IMR-90 (cell line): ENCODE data around the gene OSBPL3. TPM values are rescaled to one million over a fixed set of nuclear protein-coding genes. Genes with fewer than 3 reads are reported as not detected.

Source experiments
- ATAC-seq: fragments of 200-7000 bp; cut with Tn5 transposase; 2 replicates; pipeline ENCODE4 v1.9.1; 2020; ENCODE audit warnings: low read depth, mild to moderate bottlenecking, moderate library complexity
- BruUV-seq: library from RNA; stranded (reverse); fragments of 400-500 nt; replicated peaks from 2 replicates; lab custom pipeline; 2021; lab: Mats Ljungman, UMichigan
- CTCF ChIA-PET: fragments of 300-600 bp; formaldehyde crosslinking; extraction: SDS; loops from one replicate; lab custom pipeline; 2021; ENCODE audit warnings: antibody characterized with exemption; lab: Yijun Ruan, JAX
- POLR2A ChIA-PET: fragments of 300-600 bp; sonication (Branson Sonifier 250); formaldehyde crosslinking; loops from one replicate; lab custom pipeline; 2022; ENCODE audit warnings: antibody characterized with exemption; ENCODE audit not compliant: unreplicated experiment; lab: Charles Lee
- DNase-seq: peaks from one replicate; pipeline ENCODE4 v3.0.0; 2013
- H2AFZ ChIP-seq: replicated peaks from 2 replicates; pipeline ENCODE3; 2013; ENCODE audit warnings: low read length, mild to moderate bottlenecking; ENCODE audit not compliant: poor library complexity
- H2AK5ac ChIP-seq: 2 replicates; pipeline ENCODE4 v1.6.1; 2013; ENCODE audit warnings: low read depth, low read length, inconsistent platforms
- H2AK9ac ChIP-seq: replicated peaks from 2 replicates; pipeline ENCODE3; 2013; ENCODE audit warnings: mild to moderate bottlenecking, low read depth, low read length, moderate library complexity; ENCODE audit not compliant: poor library complexity
- H2BK120ac ChIP-seq: 2 replicates; pipeline ENCODE4 v1.6.1; 2013; ENCODE audit warnings: low read depth, low read length, inconsistent platforms
- H2BK15ac ChIP-seq: 3 replicates; pipeline ENCODE4 v1.6.1; 2013; ENCODE audit warnings: low read depth, low read length, inconsistent platforms
- H2BK20ac ChIP-seq: 2 replicates; pipeline ENCODE4 v1.6.1; 2013; ENCODE audit warnings: low read depth, mild to moderate bottlenecking, inconsistent platforms, low read length, moderate library complexity
- H2BK5ac ChIP-seq: 2 replicates; pipeline ENCODE4 v1.6.1; 2013; ENCODE audit warnings: mild to moderate bottlenecking, low read depth, low read length, inconsistent platforms; ENCODE audit not compliant: poor library complexity, severe bottlenecking
- H3K14ac ChIP-seq: replicated peaks from 2 replicates; pipeline ENCODE4 v1.6.1; 2013; ENCODE audit warnings: low read depth, low read length, inconsistent platforms
- H3K18ac ChIP-seq: 2 replicates; pipeline ENCODE4 v1.6.1; 2013; ENCODE audit warnings: low read depth, low read length, control low read depth
- H3K23ac ChIP-seq: 2 replicates; pipeline ENCODE4 v1.6.1; 2013; ENCODE audit warnings: low read depth, low read length, inconsistent platforms
- H3K27ac ChIP-seq: 2 replicates; pipeline ENCODE4 v1.5.1; 2013; ENCODE audit warnings: mild to moderate bottlenecking, control low read depth, low read length; ENCODE audit not compliant: insufficient read depth
- H3K27me3 ChIP-seq: 2 replicates; pipeline ENCODE4 v1.6.1; 2013; ENCODE audit warnings: low read length; ENCODE audit not compliant: control insufficient read depth, insufficient read depth
- H3K36me3 ChIP-seq: 2 replicates; pipeline ENCODE4 v1.6.1; 2013; ENCODE audit warnings: low read length, mixed read lengths; ENCODE audit not compliant: control insufficient read depth, insufficient read depth
- H3K4ac ChIP-seq: 2 replicates; pipeline ENCODE4 v1.6.1; 2013; ENCODE audit warnings: low read depth, low read length, inconsistent platforms
- H3K4me1 ChIP-seq: 2 replicates; pipeline ENCODE4 v1.6.1; 2013; ENCODE audit warnings: low read length, mixed read lengths; ENCODE audit not compliant: control insufficient read depth, insufficient read depth
- H3K4me2 ChIP-seq: 2 replicates; pipeline ENCODE4 v1.6.1; 2013; ENCODE audit warnings: low read depth, mild to moderate bottlenecking, control low read depth, low read length, moderate library complexity
- H3K4me3 ChIP-seq: 2 replicates; pipeline ENCODE4 v1.5.1; 2013; ENCODE audit warnings: low read depth, mild to moderate bottlenecking, control low read depth, low read length, moderate library complexity; ENCODE audit not compliant: insufficient read depth
- H3K56ac ChIP-seq: 2 replicates; pipeline ENCODE4 v1.6.1; 2013; ENCODE audit warnings: low read length, inconsistent platforms; ENCODE audit not compliant: insufficient read depth; ENCODE audit errors: extremely low read depth
- H3K79me1 ChIP-seq, 2 experiments: 2 replicates each; pipeline ENCODE4 v1.6.1; 2013; ENCODE audit warnings: low read length in 2 of 2, inconsistent platforms in 1 of 2, low read depth in 1 of 2
- H3K9ac ChIP-seq: 2 replicates; pipeline ENCODE4 v1.6.1; 2013; ENCODE audit warnings: low read depth, low read length, control low read depth
- H3K9me1 ChIP-seq: 2 replicates; pipeline ENCODE4 v1.6.1; 2013; ENCODE audit warnings: low read length, inconsistent platforms; ENCODE audit not compliant: insufficient read depth
- H3K9me3 ChIP-seq: 2 replicates; pipeline ENCODE4 v1.6.1; 2013; ENCODE audit warnings: low read length; ENCODE audit not compliant: control insufficient read depth, insufficient read depth
- H4K20me1 ChIP-seq: 2 replicates; pipeline ENCODE4 v1.6.1; 2013; ENCODE audit warnings: low read length, inconsistent platforms; ENCODE audit not compliant: insufficient read depth
- H4K5ac ChIP-seq: 2 replicates; pipeline ENCODE4 v1.6.1; 2013; ENCODE audit warnings: mild to moderate bottlenecking, low read depth, low read length, control low read depth
- H4K8ac ChIP-seq, 2 experiments: 2 replicates each; pipeline ENCODE4 v1.6.1; 2013; ENCODE audit warnings: low read depth in 2 of 2, low read length in 2 of 2, control low read depth in 1 of 2, inconsistent platforms in 1 of 2
- H4K91ac ChIP-seq: 2 replicates; pipeline ENCODE4 v1.6.1; 2013; ENCODE audit warnings: low read depth, low read length, inconsistent platforms; ENCODE audit not compliant: insufficient read depth
- CEBPB ChIP-seq: IDR thresholded peaks from 2 replicates; pipeline ENCODE4 v1.6.1; 2012; ENCODE audit warnings: low read depth, low read length, improper control_type of control experiment
- CTCF ChIP-seq: conservative IDR thresholded peaks from 2 replicates; pipeline ENCODE4 v1.5.1; 2012; ENCODE audit warnings: mild to moderate bottlenecking, low read depth, low read length, improper control_type of control experiment
- FOS ChIP-seq: fragments of 150-350 bp; IDR thresholded peaks from 2 replicates; pipeline ENCODE4 v1.6.1; 2016; ENCODE audit warnings: low read depth, low read length
- MAFK ChIP-seq: IDR thresholded peaks from 2 replicates; pipeline ENCODE4 v1.6.1; 2012; ENCODE audit warnings: low read depth, low read length, improper control_type of control experiment
- MAZ ChIP-seq: IDR thresholded peaks from 2 replicates; pipeline ENCODE4 v1.6.1; 2012; ENCODE audit warnings: low read depth, mild to moderate bottlenecking, low read length, improper control_type of control experiment, moderate library complexity, borderline replicate concordance
- MXI1 ChIP-seq: IDR thresholded peaks from 2 replicates; pipeline ENCODE4 v1.6.1; 2012; ENCODE audit warnings: low read depth, mild to moderate bottlenecking, low read length, moderate library complexity, borderline replicate concordance
- POLR2A ChIP-seq: IDR thresholded peaks from 2 replicates; pipeline ENCODE4 v1.6.1; 2012; ENCODE audit warnings: mild to moderate bottlenecking, low read depth, low read length
- RAD21 ChIP-seq: IDR thresholded peaks from 2 replicates; pipeline ENCODE4 v1.6.1; 2012; ENCODE audit warnings: low read length, improper control_type of control experiment
- SMC3 ChIP-seq: fragments of 150-350 bp; IDR thresholded peaks from 2 replicates; pipeline ENCODE4 v1.6.1; 2016; ENCODE audit warnings: low read depth, mild to moderate bottlenecking, antibody characterized with exemption, low read length, moderate library complexity
- USF2 ChIP-seq: fragments of 150-350 bp; IDR thresholded peaks from 2 replicates; pipeline ENCODE4 v1.6.1; 2017; ENCODE audit warnings: mild to moderate bottlenecking, antibody characterized with exemption, low read length, low read depth
- WGBS, 2 experiments: methylation state at CpG; one replicate each; pipeline versions ENCODE4 v1.1.5 to v1.1.7; 2013; ENCODE audit warnings: missing lambda C conversion rate in 2 of 2; ENCODE audit not compliant: insufficient read length in 1 of 2; ENCODE audit errors: extremely low coverage in 2 of 2; 5-methylcytosine and 5-hydroxymethylcytosine counted together
- dilution Hi-C: fragments of 300-500 bp; cut with HindIII; formaldehyde crosslinking; loops from one replicate; pipeline ENCODE4 v1.14.3; 2018; ENCODE audit warnings: low sequenced_read_pairs; ENCODE audit not compliant: unreplicated experiment
- in situ Hi-C: fragments of 300-500 bp; cut with MboI; formaldehyde crosslinking; loops from 3 replicates; pipeline ENCODE4 v1.14.3; 2019; ENCODE audit warnings: low sequenced_read_pairs, inconsistent platforms, mixed read lengths
- intact Hi-C: fragments of 100-400 bp; cut with micrococcal nuclease; formaldehyde crosslinking; loops from 2 replicates; pipeline ENCODE4 v1.10.0; 2022
- polyA plus RNA-seq, 3 experiments: library from polyadenylated mRNA; depleted of rRNA; stranded (reverse); fragments of >200 nt; gene quantifications; 2 replicates each; pipeline ENCODE4 v1.2.3, GENCODE V29; 2012; ENCODE audit warnings: low replicate concordance in 1 of 3
- total RNA-seq: library from RNA; depleted of rRNA; stranded (reverse); fragments of >200 nt; gene quantifications from 2 replicates; pipeline ENCODE4 v1.2.3, GENCODE V29; 2012

Gene OSBPL3
- total and polyA plus RNA-seq, 2 of the 4 experiments (the other 2 are of a cell fraction), result 18.0 to 29.9 TPM

GRCh38 chr7:25006276-25006675, 26.3 kb upstream of the OSBPL3 start:
- Histone ChIP-seq H2AFZ (no peak overlapping the region), H4K20me1 (no peaks in the 10 kb centered on the region), H4K91ac (no peak overlapping the region), H4K8ac (no peak overlapping the region), H3K4me3 (no peak overlapping the region), H3K27ac (no peak overlapping the region), H3K79me1 (no peaks in the 10 kb centered on the region), H3K56ac (no peak overlapping the region), H2AK9ac (no peak overlapping the region), H2BK120ac (no peak overlapping the region), H3K23ac (no peak overlapping the region), H4K5ac (no peak overlapping the region), H2BK20ac (no peak overlapping the region), H3K18ac (no peak overlapping the region), H3K14ac (no peak overlapping the region), H3K4me2 (no peak overlapping the region), H2BK15ac (no peak overlapping the region), H3K9ac (no peak overlapping the region), H3K4ac (no peak overlapping the region), H3K36me3 (no peaks in the 10 kb centered on the region), H2AK5ac (no peak overlapping the region), H3K9me1 (no peaks in the 10 kb centered on the region), H3K27me3 (no peaks in the 10 kb centered on the region), H2BK5ac (no peak overlapping the region), H3K9me3 (no peaks in the 10 kb centered on the region), H3K4me1 (no peaks in the 10 kb centered on the region; the same call in 1 of the 2 replicates)
- no peak for TF ChIP-seq FOS
- TF ChIP-seq MXI1, result no peak
- TF ChIP-seq MAZ, result no peak
- TF ChIP-seq MAFK, result no peak
- no peak for TF ChIP-seq CTCF
- TF ChIP-seq POLR2A, result no peak
- no peak for TF ChIP-seq SMC3
- TF ChIP-seq CEBPB, result no peak
- no peak for TF ChIP-seq USF2
- no peak for TF ChIP-seq RAD21
- no peak for ATAC-seq
- dilution Hi-C loops, result no loop called here
- in situ Hi-C loops, result no loop called here
- DNase-seq, result no peak
- intact Hi-C loops, result no loop called here
- no CpG with 5 or more reads among the region's 1 CpG for WGBS, 2 experiments
- CTCF ChIA-PET, result no interaction called here
- POLR2A ChIA-PET, result no interaction called here
- BruUV-seq, result no TSS peak
